HepG2 (cell line): ENCODE data around the gene MAPK4. TPM values are rescaled to one million over a fixed set of nuclear protein-coding genes. Genes with fewer than 3 reads are reported as not detected.

Experiments used
- ATAC-seq: fragments of 200-7000 bp; cut with Tn5 transposase; 3 replicates; pipeline ENCODE4 v1.9.1; 2020; ENCODE audit warnings: mild to moderate bottlenecking, moderate library complexity
- BruUV-seq: library from RNA; stranded (reverse); fragments of 400-500 nt; replicated peaks from 2 replicates; lab custom pipeline; 2021; lab: Mats Ljungman, UMichigan
- CTCF ChIA-PET: fragments of 300-600 bp; formaldehyde crosslinking; extraction: SDS; loops from one replicate; lab custom pipeline; 2021; ENCODE audit warnings: low total read pairs, inconsistent platforms, low intra/inter-chr PET ratio; lab: Yijun Ruan, JAX
- POLR2A ChIA-PET: fragments of 350-600 bp; sonication (Branson Sonifier 250); formaldehyde crosslinking; loops from one replicate; lab custom pipeline; 2020; ENCODE audit warnings: antibody characterized with exemption, inconsistent platforms; lab: Yijun Ruan, JAX
- DNase-seq: peaks from one replicate; pipeline ENCODE4 v3.0.0-alpha.2; 2015; ENCODE audit warnings: low spot score
- FAIRE-seq: peaks from 3 replicates; lab custom pipeline; 2011; peaks lifted over from hg19 to GRCh38; lab: Jason Lieb, UNC
- H2AFZ ChIP-seq: one replicate; pipeline ENCODE4 v1.6.1; 2011; ENCODE audit warnings: low read length, inconsistent platforms
- H3K27ac ChIP-seq: fragments of 300-600 bp; 3 replicates; pipeline ENCODE4 v1.8.0; 2011; ENCODE audit warnings: mixed run types, mild to moderate bottlenecking, mixed read lengths, low read length, inconsistent platforms; ENCODE audit not compliant: insufficient read depth; ENCODE audit errors: extremely low read length
- H3K27me3 ChIP-seq, 2 experiments: fragments of 200-600 bp in 1 of 2; 2 replicates in 1 of 2; 3 replicates in 1 of 2; pipeline versions ENCODE4 v1.6.0 to v1.8.0; 2011; ENCODE audit warnings: low read length in 2 of 2, mild to moderate bottlenecking in 2 of 2, moderate library complexity in 2 of 2, inconsistent platforms in 1 of 2; ENCODE audit not compliant: insufficient read depth in 2 of 2, control insufficient read depth in 1 of 2
- H3K36me3 ChIP-seq, 2 experiments: fragments of 200-600 bp in 1 of 2; replicated peaks in 1 of 2; 2 replicates in 1 of 2; 3 replicates in 1 of 2; pipeline versions ENCODE4 v1.5.1 to v1.8.0; 2011; ENCODE audit warnings: low read length in 2 of 2, inconsistent platforms in 1 of 2; ENCODE audit not compliant: insufficient read depth in 2 of 2, control insufficient read depth in 1 of 2
- H3K4me1 ChIP-seq: 2 replicates; pipeline ENCODE4 v1.5.1; 2012; ENCODE audit warnings: low read length, inconsistent platforms; ENCODE audit not compliant: insufficient read depth
- H3K4me2 ChIP-seq: 2 replicates; pipeline ENCODE4 v1.6.0; 2011; ENCODE audit warnings: low read depth, low read length, inconsistent platforms
- H3K4me3 ChIP-seq, 3 experiments: fragments of 200-600 bp in 1 of 3; sonication (generic), shearing (Covaris generic) in 1 of 3; replicated peaks in 1 of 3; 2 replicates each; pipeline ENCODE4 v1.5.1; 2011 to 2016; ENCODE audit warnings: low read length in 3 of 3, inconsistent platforms in 2 of 3, low read depth in 2 of 3, mild to moderate bottlenecking in 2 of 3, control low read depth in 1 of 3, mixed read lengths in 1 of 3; ENCODE audit not compliant: insufficient read depth in 1 of 3
- H3K79me2 ChIP-seq: one replicate; pipeline ENCODE4 v1.6.1; 2011; ENCODE audit warnings: low read length, inconsistent platforms; ENCODE audit not compliant: insufficient read depth
- H3K9ac ChIP-seq: 2 replicates; pipeline ENCODE4 v1.6.0; 2011; ENCODE audit warnings: mild to moderate bottlenecking, low read depth, low read length, inconsistent platforms; ENCODE audit not compliant: insufficient read depth
- H3K9me3 ChIP-seq: 2 replicates; pipeline ENCODE4 v1.5.1; 2012; ENCODE audit warnings: mild to moderate bottlenecking, low read length
- H4K20me1 ChIP-seq: 2 replicates; pipeline ENCODE4 v1.6.0; 2011; ENCODE audit warnings: inconsistent platforms, mild to moderate bottlenecking, low read length, moderate library complexity; ENCODE audit not compliant: insufficient read depth
- ATF1 ChIP-seq: IDR thresholded peaks from 2 replicates; pipeline ENCODE4 v1.6.1; 2016; ENCODE audit warnings: mild to moderate bottlenecking, control low read depth
- CCAR2 ChIP-seq: fragments of 200-400 bp; formaldehyde crosslinking; optimal IDR thresholded peaks from 2 replicates; pipeline ENCODE3; 2018; ENCODE audit warnings: low read depth, mild to moderate bottlenecking, low read length, moderate library complexity
- FOXJ3 ChIP-seq: sonication (generic); formaldehyde crosslinking; IDR thresholded peaks from 2 replicates; pipeline ENCODE4 v1.4.0; 2020; ENCODE audit warnings: missing genetic modification reagents, mild to moderate bottlenecking, borderline replicate concordance
- GATAD2A ChIP-seq: IDR thresholded peaks from 2 replicates; pipeline ENCODE4 v1.6.1; 2016
- KLF9 ChIP-seq: IDR thresholded peaks from 2 replicates; pipeline ENCODE4 v1.6.1; 2016; ENCODE audit warnings: low read depth
- POLR2AphosphoS2 ChIP-seq: IDR thresholded peaks from 2 replicates; pipeline ENCODE4 v1.6.1; 2011; ENCODE audit warnings: low read depth, low read length, improper control_type of control experiment
- PTBP1 ChIP-seq: fragments of 200-400 bp; formaldehyde crosslinking; IDR thresholded peaks from 2 replicates; pipeline ENCODE4 v1.6.1; 2018; ENCODE audit warnings: low read length, low read depth; ENCODE audit not compliant: poor library complexity, severe bottlenecking
- SMAD1 ChIP-seq: sonication (generic); formaldehyde crosslinking; IDR thresholded peaks from 2 replicates; pipeline ENCODE4 v1.4.0; 2020; ENCODE audit warnings: missing genetic modification reagents, low read depth, mild to moderate bottlenecking, borderline replicate concordance
- SOX13 ChIP-seq, 3 experiments: fragments of 450-650 bp in 1 of 3; sonication (generic) in 1 of 3; formaldehyde crosslinking in 1 of 3; IDR thresholded peaks in 2 of 3; conservative IDR thresholded peaks in 1 of 3; 2 replicates each; pipeline versions ENCODE4 v1.5.0 to v1.6.1; 2016 to 2020; ENCODE audit warnings: antibody characterized with exemption in 1 of 3, mild to moderate bottlenecking in 1 of 3, missing compliant biosample characterization in 1 of 3, missing genetic modification reagents in 1 of 3, moderate library complexity in 1 of 3
- SOX6 ChIP-seq, 2 experiments: fragments of 450-650 bp in 1 of 2; sonication (generic) in 1 of 2; formaldehyde crosslinking in 1 of 2; IDR thresholded peaks; 2 replicates each; pipeline versions ENCODE4 v1.4.0 to v1.6.1; 2017 to 2020; ENCODE audit warnings: antibody characterized with exemption in 1 of 2, mild to moderate bottlenecking in 1 of 2, missing genetic modification reagents in 1 of 2
- ZNF546 ChIP-seq: sonication (generic); formaldehyde crosslinking; conservative IDR thresholded peaks from 2 replicates; pipeline ENCODE4 v1.8.1; 2023; ENCODE audit warnings: mild to moderate bottlenecking, missing genetic modification reagents
- ZNF629 ChIP-seq: sonication (generic); formaldehyde crosslinking; conservative IDR thresholded peaks from 2 replicates; pipeline ENCODE4 v1.5.0; 2020; ENCODE audit warnings: missing genetic modification reagents
- ZNF710 ChIP-seq: sonication (generic); formaldehyde crosslinking; IDR thresholded peaks from 2 replicates; pipeline ENCODE4 v1.5.0; 2020; ENCODE audit warnings: mild to moderate bottlenecking, missing genetic modification reagents, borderline replicate concordance
- ZNF746 ChIP-seq: sonication (generic); formaldehyde crosslinking; IDR thresholded peaks from 2 replicates; pipeline ENCODE4 v1.8.0; 2022; ENCODE audit warnings: mild to moderate bottlenecking, missing genetic modification reagents
- WGBS: methylation state at CpG from one replicate; pipeline ENCODE4 v1.1.6; 2017; ENCODE audit warnings: low lambda C conversion rate; 5-methylcytosine and 5-hydroxymethylcytosine counted together
- in situ Hi-C: cut with HindIII; loops from 2 replicates; pipeline ENCODE4 v1.10.0; 2017; ENCODE audit warnings: low pct_unique_long_range_greater_than_20kb; ENCODE audit not compliant: extremely low pct_ligation_motif_present
- intact Hi-C: fragments of 100-400 bp; cut with micrococcal nuclease; formaldehyde crosslinking; loops from one replicate; pipeline ENCODE4 v1.10.0; 2022; ENCODE audit not compliant: unreplicated experiment
- polyA plus RNA-seq, 8 experiments: library from polyadenylated mRNA; depleted of rRNA in 3 of 8; stranded (reverse) in 7 of 8; unstranded in 1 of 8; fragments of >200 nt; fragmentation: Illumina TruSeq in 4 of 8; extraction: Trizol in 4 of 8; gene quantifications; 2 replicates each; pipeline versions ENCODE4 v1.2.1 to v1.2.3, GENCODE V29; 2011 to 2016; ENCODE audit warnings: low read depth in 4 of 8, missing spikeins in 1 of 8, mixed read lengths in 1 of 8; ENCODE audit not compliant: insufficient read depth in 1 of 8
- total RNA-seq, 5 experiments: library from RNA; depleted of rRNA; stranded (reverse); fragments of >200 nt; fragmentation: Illumina TruSeq; extraction: Trizol; gene quantifications; 2 replicates each; pipeline ENCODE4 v1.2.3, GENCODE V29; 2016; ENCODE audit warnings: low read depth in 1 of 5
- TF ChIP-seq, protein P1 (sequence below): sonication (generic); formaldehyde crosslinking; IDR thresholded peaks from 2 replicates; pipeline ENCODE4 v1.8.1; 2023; ENCODE audit warnings: mild to moderate bottlenecking, inconsistent platforms, moderate library complexity, missing genetic modification reagents, borderline replicate concordance

Gene MAPK4
- total and polyA plus RNA-seq, 2 of the 13 experiments (the other 11 are each of a cell fraction or from before 2014, with no cell fraction given), result not detected

GRCh38 chr18:50654658-50655550 lies 95.0 kb downstream of the MAPK4 start:
- Histone ChIP-seq H3K27me3 (peaks cover 2 to 5% of the 10 kb centered on the region in 2 experiments; a peak in 2 of 5 replicates), H3K9me3 (no peaks in the 10 kb centered on the region), H3K4me1 (peaks cover 18% of the 10 kb centered on the region), H3K27ac (no peak overlapping the region), H3K79me2 (no peaks in the 10 kb centered on the region), H3K36me3 (no peaks in the 10 kb centered on the region), H3K9ac (no peak overlapping the region), H4K20me1 (no peaks in the 10 kb centered on the region), H3K4me3 (peak overlapping the region in 2 of 3 experiments; percentile 27 to 38; a peak in 2 of 6 replicates), H3K4me2 (peak overlapping the region; percentile 70), H2AFZ (no peak overlapping the region)
- ChIA-PET CTCF (no interaction called here), POLR2A (no interaction called here)
- in situ Hi-C loops (no loop called here), intact Hi-C loops (no loop called here)
- BruUV-seq, result no TSS peak
- peak; percentile 64 for ATAC-seq
- peak; percentile 72 for FAIRE-seq
- WGBS, result 14% methylated on average over 13 of the region's 17 CpGs
- DNase-seq, result peak; percentile 27
- TF ChIP-seq POLR2AphosphoS2, result no peak
- TF ChIP-seq, protein P1, sequence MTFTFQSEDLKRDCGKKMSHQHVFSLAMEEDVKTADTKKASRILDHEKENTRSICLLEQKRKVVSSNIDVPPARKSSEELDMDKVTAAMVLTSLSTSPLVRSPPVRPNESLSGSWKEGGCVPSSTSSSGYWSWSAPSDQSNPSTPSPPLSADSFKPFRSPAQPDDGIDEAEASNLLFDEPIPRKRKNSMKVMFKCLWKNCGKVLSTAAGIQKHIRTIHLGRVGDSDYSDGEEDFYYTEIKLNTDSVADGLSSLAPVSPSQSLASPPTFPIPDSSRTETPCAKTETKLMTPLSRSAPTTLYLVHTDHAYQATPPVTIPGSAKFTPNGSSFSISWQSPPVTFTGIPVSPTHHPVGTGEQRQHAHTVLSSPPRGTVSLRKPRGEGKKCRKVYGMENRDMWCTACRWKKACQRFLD, result no peak
- TF ChIP-seq PTBP1, result no peak
- no peak for TF ChIP-seq ZNF746 (CRISPR knock-in tag)
- no peak for TF ChIP-seq KLF9 (CRISPR knock-in tag)
- no peak for TF ChIP-seq ZNF546 (CRISPR knock-in tag)
- no peak for TF ChIP-seq FOXJ3 (CRISPR knock-in tag)
- no peak for TF ChIP-seq CCAR2
- no peak for TF ChIP-seq SOX13 (IDR thresholded peaks at IDR 0.05)
- TF ChIP-seq SOX13 (CRISPR knock-in tag; conservative IDR thresholded peaks at IDR 0.05 in 1 of 2, IDR thresholded peaks at IDR 0.05 in 1 of 2), result peak in 1 of 2 experiments; percentile 76; a peak in 2 of 4 replicates
- TF ChIP-seq ATF1 (CRISPR knock-in tag), result no peak
- no peak for TF ChIP-seq ZNF629
- no peak for TF ChIP-seq SMAD1 (CRISPR knock-in tag)
- peak; percentile 51; the same call in 1 of the 2 replicates for TF ChIP-seq ZNF710 (CRISPR knock-in tag)
- no peak for TF ChIP-seq GATAD2A (CRISPR knock-in tag)
- no peak for TF ChIP-seq SOX6 (IDR thresholded peaks at IDR 0.05)
- TF ChIP-seq SOX6 (CRISPR knock-in tag; IDR thresholded peaks at IDR 0.05), result peak; percentile 82
